Chondrocyte (in vitro differentiated cells): ENCODE measurements around the gene CRYGN. TPM values are rescaled to one million over a fixed set of nuclear protein-coding genes. Genes with fewer than 3 reads are reported as not detected.
A peak's percentile ranks its signal among the peaks of the same experiment; 100 is the strongest.

Source experiments
- DNase-seq: peaks from one replicate; pipeline ENCODE4 v3.0.0; 2021; ENCODE audit warnings: mixed read lengths, low spot score
- H3K27ac Mint-ChIP-seq: one replicate; pipeline ENCODE4 v1.8.0; 2021; ENCODE audit warnings: mild to moderate bottlenecking, moderate library complexity, mixed read lengths; ENCODE audit not compliant: unreplicated experiment
- H3K27me3 Mint-ChIP-seq: 2 replicates; pipeline ENCODE4 v1.8.0; 2021; ENCODE audit warnings: low read depth, mixed read lengths
- H3K36me3 Mint-ChIP-seq: 2 replicates; pipeline ENCODE4 v1.8.0; 2021; ENCODE audit warnings: low read depth, mixed read lengths
- H3K4me1 Mint-ChIP-seq: 2 replicates; pipeline ENCODE4 v1.8.0; 2021; ENCODE audit warnings: low read depth, mild to moderate bottlenecking, mixed read lengths
- H3K4me3 Mint-ChIP-seq: one replicate; pipeline ENCODE4 v1.8.0; 2021; ENCODE audit warnings: mild to moderate bottlenecking, moderate library complexity, mixed read lengths; ENCODE audit not compliant: unreplicated experiment
- H3K9me3 Mint-ChIP-seq: 2 replicates; pipeline ENCODE4 v1.8.0; 2021; ENCODE audit warnings: low read depth, mixed read lengths
- CTCF ChIP-seq: fragments of 200-600 bp; sonication (generic); IDR thresholded peaks from 2 replicates; pipeline ENCODE4 v1.5.0; 2021; ENCODE audit warnings: antibody characterized with exemption, mild to moderate bottlenecking, moderate library complexity
- total RNA-seq: library from RNA; stranded (reverse); gene quantifications from 3 replicates; pipeline ENCODE4 v1.2.1, GENCODE V29; 2021

CRYGN gene
- total RNA-seq, 1 donor from 2014 or later = not detected

GRCh38 chr7:151462306-151462779 is 22.4 kb upstream of the CRYGN start:
- peaks cover 18% of the 10 kb centered on the region for H3K9me3 Mint-ChIP-seq
- H3K36me3 Mint-ChIP-seq = peaks cover 31% of the 10 kb centered on the region

GRCh38 chr7:151461942-151462230 is 21.9 kb upstream of the CRYGN start:
- TF ChIP-seq CTCF = no peak
- Mint-ChIP-seq H3K4me3 (no peak overlapping the region), H3K27me3 (no peaks in the 10 kb centered on the region), H3K9me3 (peaks cover 18% of the 10 kb centered on the region), H3K4me1 (peaks cover 23% of the 10 kb centered on the region), H3K36me3 (peaks cover 27% of the 10 kb centered on the region), H3K27ac (no peak overlapping the region)
- DNase-seq = no peak

More at GRCh38 chr7:151462306-151462779, 22.4 kb upstream of the CRYGN start:
- DNase-seq = no peak
- Mint-ChIP-seq H3K4me1 (peaks cover 23% of the 10 kb centered on the region), H3K27ac (no peak overlapping the region), H3K27me3 (no peaks in the 10 kb centered on the region), H3K4me3 (no peak overlapping the region)
- TF ChIP-seq CTCF = no peak

GRCh38 chr7:151461096-151461941 is 21.4 kb upstream of the CRYGN start:
- Mint-ChIP-seq H3K4me1 (peaks cover 23% of the 10 kb centered on the region), H3K27ac (peak overlapping the region; percentile 96), H3K27me3 (no peaks in the 10 kb centered on the region), H3K4me3 (no peak overlapping the region), H3K36me3 (peaks cover 27% of the 10 kb centered on the region), H3K9me3 (peaks cover 18% of the 10 kb centered on the region)
- DNase-seq = no peak
- no peak for TF ChIP-seq CTCF

- Mint-ChIP-seq H3K4me1 (peaks cover 23% of the 10 kb centered on the region), H3K4me3 (peak overlapping the region; percentile 56), H3K36me3 (peaks cover 20% of the 10 kb centered on the region), H3K27ac (peak overlapping the region; percentile 96), H3K9me3 (peaks cover 18% of the 10 kb centered on the region), H3K27me3 (no peaks in the 10 kb centered on the region)
- no peak for TF ChIP-seq CTCF
- no peak for DNase-seq
These were observed 20.5 kb upstream of the CRYGN start for GRCh38 chr7:151460474-151460855.

GRCh38 chr7:151459726-151460473 is 20.0 kb upstream of the CRYGN start:
- Mint-ChIP-seq H3K27me3 (no peaks in the 10 kb centered on the region), H3K4me3 (peak overlapping the region; percentile 56), H3K9me3 (peaks cover 18% of the 10 kb centered on the region), H3K36me3 (peaks cover 15% of the 10 kb centered on the region), H3K27ac (peak overlapping the region; percentile 96), H3K4me1 (peaks cover 23% of the 10 kb centered on the region)
- no peak for DNase-seq
- TF ChIP-seq CTCF = peak; percentile 77
